Trophoblast cell (in vitro differentiated cells and primary cell): Measurements from ENCODE around the gene ZNF678.

Source experiments
- DNase-seq, 2 donors: peaks; one replicate each; pipeline ENCODE4 v3.0.0-alpha.2; 2016
- H2AFZ ChIP-seq: 2 replicates; pipeline ENCODE4 v1.6.1; 2013; ENCODE audit warnings: low read length, moderate library complexity, mild to moderate bottlenecking; ENCODE audit not compliant: insufficient read depth, poor library complexity
- H2AK5ac ChIP-seq: 2 replicates; pipeline ENCODE4 v1.6.1; 2013; ENCODE audit warnings: mild to moderate bottlenecking, low read length
- H2BK120ac ChIP-seq: 2 replicates; pipeline ENCODE4 v1.6.1; 2013; ENCODE audit warnings: low read length, mild to moderate bottlenecking, moderate library complexity; ENCODE audit not compliant: insufficient read depth, poor library complexity
- H2BK12ac ChIP-seq: 2 replicates; pipeline ENCODE4 v1.6.1; 2013; ENCODE audit warnings: mild to moderate bottlenecking, low read length, moderate library complexity
- H2BK5ac ChIP-seq: 2 replicates; pipeline ENCODE4 v1.6.1; 2013; ENCODE audit warnings: low read length, low read depth, moderate library complexity, mild to moderate bottlenecking; ENCODE audit not compliant: poor library complexity
- H3K14ac ChIP-seq: 2 replicates; pipeline ENCODE4 v1.6.1; 2013; ENCODE audit warnings: mild to moderate bottlenecking, low read length
- H3K18ac ChIP-seq: 2 replicates; pipeline ENCODE4 v1.6.1; 2013; ENCODE audit warnings: mild to moderate bottlenecking, low read length
- H3K23ac ChIP-seq: 2 replicates; pipeline ENCODE4 v1.6.1; 2013; ENCODE audit warnings: low read length
- H3K27ac ChIP-seq: 2 replicates; pipeline ENCODE4 v1.5.1; 2013; ENCODE audit warnings: low read depth, mild to moderate bottlenecking, inconsistent platforms, low read length, moderate library complexity
- H3K27me3 ChIP-seq: 2 replicates; pipeline ENCODE4 v1.6.1; 2013; ENCODE audit warnings: inconsistent platforms, mild to moderate bottlenecking, low read length, moderate library complexity; ENCODE audit not compliant: insufficient read depth
- H3K36me3 ChIP-seq, 2 experiments: 1 replicate in 1 of 2; 2 replicates in 1 of 2; pipeline ENCODE4 v1.6.1; 2013; ENCODE audit warnings: low read length in 2 of 2, mild to moderate bottlenecking in 2 of 2, moderate library complexity in 1 of 2; ENCODE audit not compliant: insufficient read depth in 2 of 2, control insufficient read depth in 1 of 2
- H3K4ac ChIP-seq: 2 replicates; pipeline ENCODE4 v1.6.1; 2013; ENCODE audit warnings: low read depth, mild to moderate bottlenecking, low read length, moderate library complexity
- H3K4me1 ChIP-seq, 2 experiments: 1 replicate in 1 of 2; 2 replicates in 1 of 2; pipeline ENCODE4 v1.6.1; 2013; ENCODE audit warnings: low read length in 2 of 2, mild to moderate bottlenecking in 2 of 2, moderate library complexity in 1 of 2; ENCODE audit not compliant: insufficient read depth in 2 of 2, control insufficient read depth in 1 of 2
- H3K4me2 ChIP-seq: 2 replicates; pipeline ENCODE4 v1.6.1; 2013; ENCODE audit warnings: inconsistent platforms, mild to moderate bottlenecking, low read length, moderate library complexity
- H3K4me3 ChIP-seq: 2 replicates; pipeline ENCODE4 v1.5.1; 2013; ENCODE audit warnings: mild to moderate bottlenecking, low read depth, low read length, inconsistent platforms
- H3K79me1 ChIP-seq: one replicate; pipeline ENCODE4 v1.6.1; 2013; ENCODE audit warnings: low read length
- H3K79me2 ChIP-seq: 2 replicates; pipeline ENCODE4 v1.6.1; 2013; ENCODE audit warnings: low read length, mild to moderate bottlenecking; ENCODE audit not compliant: control insufficient read depth, insufficient read depth, poor library complexity
- H3K9ac ChIP-seq: 2 replicates; pipeline ENCODE4 v1.6.1; 2013; ENCODE audit warnings: mild to moderate bottlenecking, low read length
- H3K9me3 ChIP-seq: 2 replicates; pipeline ENCODE4 v1.6.1; 2013; ENCODE audit warnings: low read depth, mild to moderate bottlenecking, control low read depth, inconsistent platforms, low read length; ENCODE audit not compliant: insufficient read depth
- H4K12ac ChIP-seq: 2 replicates; pipeline ENCODE4 v1.6.1; 2013; ENCODE audit warnings: low read depth, mild to moderate bottlenecking, low read length, moderate library complexity
- H4K8ac ChIP-seq: 2 replicates; pipeline ENCODE4 v1.6.1; 2013; ENCODE audit warnings: low read depth, mild to moderate bottlenecking, low read length, moderate library complexity
- H4K91ac ChIP-seq: one replicate; pipeline ENCODE4 v1.6.1; 2013; ENCODE audit warnings: low read depth, mild to moderate bottlenecking, low read length, moderate library complexity
- WGBS: extraction: QIAGEN DNeasy Blood & Tissue Kit; methylation state at CpG from one replicate; pipeline ENCODE4 v1.1.7; 2013; ENCODE audit warnings: missing lambda C conversion rate; ENCODE audit not compliant: insufficient read length, insufficient coverage; ENCODE audit errors: extremely low coverage; 5-methylcytosine and 5-hydroxymethylcytosine counted together

The ZNF678 gene

DNA sequence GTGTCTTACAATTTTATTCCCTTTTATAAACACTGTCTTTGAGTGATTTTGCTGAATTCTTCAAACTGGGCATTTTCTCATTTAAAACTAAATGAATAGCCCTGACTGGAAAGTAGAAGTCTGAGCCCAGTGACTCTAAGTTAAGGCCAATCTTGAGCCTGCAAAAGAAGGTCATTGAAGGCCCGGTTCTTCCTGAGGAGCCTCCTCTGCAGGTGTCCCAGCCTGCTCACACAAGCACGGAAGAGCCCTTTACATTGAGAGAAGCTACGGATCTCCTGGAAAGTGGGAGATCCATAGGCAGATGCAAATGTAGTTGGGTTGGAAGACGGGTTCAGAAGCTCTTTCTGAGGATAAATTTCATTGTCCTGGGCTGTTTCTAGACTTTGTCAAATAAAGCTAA, 3.9 kb downstream of the ZNF678 start:
- no peak overlapping the region for H4K12ac ChIP-seq
- no peak overlapping the region for H3K4me2 ChIP-seq
- H3K79me1 ChIP-seq = peaks cover 10% of the 10 kb centered on the region
- no peak overlapping the region for H2BK120ac ChIP-seq
- no peak overlapping the region for H2BK12ac ChIP-seq
- H4K8ac ChIP-seq = no peak overlapping the region
- no peak overlapping the region for H3K4ac ChIP-seq
- H3K79me2 ChIP-seq = peaks cover 6% of the 10 kb centered on the region
- no peak overlapping the region for H2AK5ac ChIP-seq
- H3K9me3 ChIP-seq = peaks cover 2% of the 10 kb centered on the region
- no peak overlapping the region for H2BK5ac ChIP-seq
- peaks cover 2 to 3% of the 10 kb centered on the region in 2 experiments for H3K36me3 ChIP-seq
- H3K23ac ChIP-seq = no peak overlapping the region
- no peak overlapping the region for H3K9ac ChIP-seq
- no peak for DNase-seq
- H3K27ac ChIP-seq = no peak overlapping the region
- H3K4me3 ChIP-seq = no peak overlapping the region
- H2AFZ ChIP-seq = no peak overlapping the region
- H3K4me1 ChIP-seq = no peaks in the 10 kb centered on the region
- no peak overlapping the region for H4K91ac ChIP-seq
- H3K27me3 ChIP-seq = no peaks in the 10 kb centered on the region
- no CpG with 5 or more reads among the region's 4 CpGs for WGBS
- H3K18ac ChIP-seq = no peak overlapping the region
- H3K14ac ChIP-seq = no peak overlapping the region

DNA sequence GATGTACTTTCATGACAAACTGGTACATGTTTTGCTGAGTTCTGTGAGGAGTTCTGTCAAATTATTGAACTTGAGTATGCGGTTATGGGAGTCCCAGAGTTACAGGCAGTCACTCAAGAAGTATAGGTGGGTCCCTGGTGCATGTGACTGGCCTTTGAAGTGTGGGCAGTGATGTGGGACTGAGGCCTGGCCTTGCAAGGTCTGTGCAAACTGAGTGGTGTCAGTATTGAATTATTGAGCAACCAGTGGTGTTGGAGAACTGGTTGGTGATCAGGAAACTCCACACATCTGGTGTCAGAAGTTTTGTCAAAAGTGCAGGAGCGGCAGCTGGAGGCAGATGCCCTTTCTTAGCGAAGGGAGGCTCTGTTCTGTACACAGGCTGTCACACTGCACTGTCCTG, 5.2 kb downstream of the ZNF678 start:
- H3K18ac ChIP-seq = no peak overlapping the region
- no peak overlapping the region for H4K91ac ChIP-seq
- no peak overlapping the region for H3K4me3 ChIP-seq
- H3K4me1 ChIP-seq = no peaks in the 10 kb centered on the region
- H3K9me3 ChIP-seq = no peaks in the 10 kb centered on the region
- H3K79me1 ChIP-seq = peaks cover 3% of the 10 kb centered on the region
- no peak overlapping the region for H4K12ac ChIP-seq
- no CpG with 5 or more reads among the region's 3 CpGs for WGBS
- H2BK120ac ChIP-seq = no peak overlapping the region
- peak overlapping the region; percentile 6 for H3K23ac ChIP-seq
- no peak overlapping the region for H3K4me2 ChIP-seq
- no peaks in the 10 kb centered on the region for H3K27me3 ChIP-seq
- H3K36me3 ChIP-seq = no peaks in the 10 kb centered on the region
- H2AFZ ChIP-seq = no peak overlapping the region
- no peak overlapping the region for H3K27ac ChIP-seq
- H2AK5ac ChIP-seq = no peak overlapping the region
- H3K14ac ChIP-seq = no peak overlapping the region
- DNase-seq = no peak
- no peak overlapping the region for H4K8ac ChIP-seq
- peak overlapping the region; percentile 29 for H3K4ac ChIP-seq
- no peak overlapping the region for H3K9ac ChIP-seq
- H2BK12ac ChIP-seq = no peak overlapping the region
- H3K79me2 ChIP-seq = peaks cover 4% of the 10 kb centered on the region
- H2BK5ac ChIP-seq = no peak overlapping the region

DNA sequence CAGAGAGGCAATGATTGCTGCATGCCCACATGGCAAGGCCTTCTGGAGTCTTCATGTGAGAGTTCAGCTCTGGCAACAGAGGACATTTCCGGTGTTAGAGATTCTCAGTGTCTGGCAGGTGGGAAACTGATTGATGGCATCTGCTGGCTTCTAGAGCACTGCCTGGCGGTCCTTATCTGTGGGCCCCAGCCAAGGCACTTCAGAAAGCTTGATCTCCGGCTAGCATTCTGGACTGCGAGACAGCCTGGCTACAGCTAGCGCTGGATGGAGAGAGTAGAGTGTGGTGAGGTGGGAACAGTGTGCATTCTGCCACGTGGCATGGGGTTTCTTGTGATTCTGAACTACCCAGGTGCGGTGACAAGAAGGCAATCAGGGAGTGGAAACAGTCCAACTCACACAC, 9.4 kb downstream of the ZNF678 start:
- Histone ChIP-seq H4K12ac (no peak overlapping the region), H3K79me1 (no peaks in the 10 kb centered on the region), H4K8ac (no peak overlapping the region), H2BK12ac (no peak overlapping the region), H3K18ac (no peak overlapping the region), H3K9ac (no peak overlapping the region), H3K27me3 (no peaks in the 10 kb centered on the region), H4K91ac (no peak overlapping the region), H3K4me1 (no peaks in the 10 kb centered on the region), H2AK5ac (no peak overlapping the region), H3K27ac (no peak overlapping the region), H3K4ac (no peak overlapping the region), H2AFZ (no peak overlapping the region), H3K9me3 (no peaks in the 10 kb centered on the region), H3K14ac (no peak overlapping the region), H3K23ac (no peak overlapping the region), H2BK5ac (no peak overlapping the region), H2BK120ac (no peak overlapping the region), H3K4me3 (no peak overlapping the region), H3K4me2 (no peak overlapping the region), H3K79me2 (peaks cover 1% of the 10 kb centered on the region), H3K36me3 (no peaks in the 10 kb centered on the region)
- WGBS = no CpG with 5 or more reads among the region's 7 CpGs
- no peak for DNase-seq

DNA sequence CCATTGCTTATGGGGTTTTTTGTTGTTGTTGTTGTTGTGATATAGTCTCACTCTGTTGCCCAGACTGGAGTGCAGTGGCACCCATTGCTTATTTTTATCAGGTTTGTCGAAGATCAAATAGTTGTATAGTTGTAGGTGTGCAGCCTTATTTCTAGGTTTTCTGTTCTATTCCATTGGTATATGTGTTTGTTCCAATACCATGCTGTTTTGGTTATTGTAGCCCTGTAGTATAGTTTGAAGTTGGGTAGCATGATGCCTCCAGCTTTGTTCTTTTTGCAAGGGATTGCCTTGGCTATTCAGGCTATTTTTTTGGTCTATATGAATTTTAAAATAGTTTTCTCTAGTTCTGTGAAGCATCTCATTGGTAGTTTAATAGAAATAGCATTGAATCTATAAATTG, 11.6 kb downstream of the ZNF678 start:
- H3K36me3 ChIP-seq = no peaks in the 10 kb centered on the region
- H3K27ac ChIP-seq = no peak overlapping the region
- no peaks in the 10 kb centered on the region for H3K79me1 ChIP-seq
- H2BK5ac ChIP-seq = no peak overlapping the region
- H3K9me3 ChIP-seq = no peaks in the 10 kb centered on the region
- H3K18ac ChIP-seq = no peak overlapping the region
- H4K8ac ChIP-seq = no peak overlapping the region
- H4K91ac ChIP-seq = no peak overlapping the region
- no peaks in the 10 kb centered on the region for H3K27me3 ChIP-seq
- no peak overlapping the region for H3K4me2 ChIP-seq
- H3K4me3 ChIP-seq = no peak overlapping the region
- H3K79me2 ChIP-seq = no peaks in the 10 kb centered on the region
- no peaks in the 10 kb centered on the region for H3K4me1 ChIP-seq
- no peak overlapping the region for H3K9ac ChIP-seq
- no peak overlapping the region for H2AK5ac ChIP-seq
- H3K23ac ChIP-seq = no peak overlapping the region
- H4K12ac ChIP-seq = no peak overlapping the region
- no peak overlapping the region for H2AFZ ChIP-seq
- no peak overlapping the region for H2BK12ac ChIP-seq
- no peak for DNase-seq
- no peak overlapping the region for H3K4ac ChIP-seq
- WGBS = no CpG with 5 or more reads among the region's 1 CpG
- no peak overlapping the region for H3K14ac ChIP-seq
- H2BK120ac ChIP-seq = no peak overlapping the region
